Erythroblast (primary cell): ENCODE measurements around the gene HMGXB3.

ENCODE experiments used
- GATA1 ChIP-seq: IDR thresholded peaks from 2 replicates; pipeline ENCODE4 v1.6.1; 2011; ENCODE audit warnings: low read depth, mild to moderate bottlenecking, control low read depth, low read length, moderate library complexity
- POLR2A ChIP-seq: IDR thresholded peaks from 2 replicates; pipeline ENCODE4 v1.6.1; 2011; ENCODE audit warnings: mild to moderate bottlenecking, low read length

- TF ChIP-seq POLR2A: no peak
- no peak for TF ChIP-seq GATA1
Measured at GRCh38 chr5:149979896-149980295, 20.6 kb upstream of the HMGXB3 start.
